ENCODE data around the gene ABHD2. TPM values are rescaled to one million over a fixed set of nuclear protein-coding genes. Genes with fewer than 3 reads are reported as not detected.

The ABHD2 gene
- total RNA-seq, 1 donor from 2014 or later: 53.1 TPM

DNA sequence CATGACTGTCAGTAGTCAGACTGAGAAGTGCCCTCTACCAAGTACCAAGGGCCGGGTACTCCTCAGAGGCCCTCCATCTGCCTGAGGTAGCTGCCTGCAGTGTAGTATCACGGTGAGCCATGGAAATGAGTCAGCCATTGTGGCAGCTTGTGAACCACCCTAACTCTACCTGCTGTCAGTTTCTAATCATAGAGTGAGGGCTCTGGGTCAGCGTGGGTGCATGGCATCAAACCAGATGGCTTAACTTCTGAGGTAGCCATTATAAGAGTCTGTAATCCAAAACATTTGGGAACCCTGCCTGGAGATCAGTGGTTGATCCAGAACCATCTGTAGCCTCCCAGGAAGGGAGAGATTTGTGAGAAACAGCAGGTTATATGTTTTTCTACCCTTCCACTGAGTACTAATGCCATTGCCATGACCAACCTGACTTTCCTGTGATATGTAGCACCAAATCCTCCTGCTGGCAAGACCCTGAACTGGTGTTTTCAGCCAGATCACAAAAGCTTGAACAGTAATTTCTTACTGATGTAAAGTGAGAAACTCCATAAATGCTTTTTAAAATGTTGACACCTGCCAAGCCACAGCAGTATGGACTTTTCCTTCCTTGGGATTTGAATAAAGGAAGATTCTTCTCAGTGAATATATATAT lies 38.9 kb downstream of the ABHD2 start:
- peaks cover 1% of the 10 kb centered on the region for H3K36me3 Mint-ChIP-seq (ENCODE audit: insufficient read depth)
- no peak for TF ChIP-seq CTCF (IDR thresholded peaks at IDR 0.05; ENCODE audit: unreplicated experiment)
- no peaks in the 10 kb centered on the region for H3K9me3 Mint-ChIP-seq (ENCODE audit: low read depth)
- H3K4me1 Mint-ChIP-seq (ENCODE audit: low read depth): peaks cover 23% of the 10 kb centered on the region
- no peak for DNase-seq (ENCODE audit: low spot score, unreplicated experiment)
- H3K27ac Mint-ChIP-seq: no peak overlapping the region
- H3K27me3 Mint-ChIP-seq: no peaks in the 10 kb centered on the region
- no peak overlapping the region for H3K4me3 Mint-ChIP-seq (ENCODE audit: low read depth)

DNA sequence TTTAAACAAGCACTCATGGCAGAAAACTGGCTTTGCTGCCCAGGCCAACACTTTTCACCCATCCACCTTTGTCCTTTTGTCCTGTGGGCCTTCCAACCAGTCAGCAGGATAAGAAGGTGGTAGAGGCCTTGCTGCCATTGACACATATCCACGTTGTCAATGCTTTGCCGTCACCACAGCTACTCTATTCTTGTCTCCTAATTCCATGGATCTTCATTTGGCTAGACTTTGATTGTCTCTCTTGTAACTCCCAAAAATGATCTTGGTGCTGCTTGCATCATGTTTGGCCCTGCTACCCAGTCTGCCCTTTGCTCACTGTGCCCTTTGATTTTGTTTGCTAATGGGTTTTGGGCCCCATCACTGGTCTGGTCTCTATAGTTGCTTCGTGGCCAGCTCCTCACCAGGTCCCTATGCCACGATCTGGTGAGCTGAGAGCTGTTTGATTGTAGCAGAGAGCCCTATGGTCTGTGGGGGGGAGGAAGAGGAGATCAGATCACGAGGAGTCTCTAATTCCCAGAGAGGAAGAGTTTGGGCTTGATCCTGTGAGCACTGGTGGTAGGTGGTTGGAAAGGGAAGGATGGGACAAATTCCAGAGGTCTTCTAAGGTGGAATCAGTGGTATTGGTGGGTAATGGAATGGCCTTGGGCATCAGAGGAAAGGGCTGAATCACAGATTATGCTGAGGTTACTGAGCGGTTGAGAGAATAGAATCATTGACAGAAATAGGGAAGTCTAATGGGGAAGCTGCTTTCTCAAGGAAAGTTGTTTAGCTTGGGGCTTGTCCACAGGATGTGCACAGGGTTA lies 40.3 kb downstream of the ABHD2 start:
- Mint-ChIP-seq H3K36me3 (ENCODE audit: insufficient read depth) (no peaks in the 10 kb centered on the region), H3K27me3 (no peaks in the 10 kb centered on the region), H3K4me1 (ENCODE audit: low read depth) (peaks cover 31% of the 10 kb centered on the region), H3K27ac (no peak overlapping the region), H3K4me3 (ENCODE audit: low read depth) (no peak overlapping the region), H3K9me3 (ENCODE audit: low read depth) (no peaks in the 10 kb centered on the region)
- DNase-seq (ENCODE audit: low spot score, unreplicated experiment): no peak
- no peak for TF ChIP-seq CTCF (IDR thresholded peaks at IDR 0.05; ENCODE audit: unreplicated experiment)

DNA sequence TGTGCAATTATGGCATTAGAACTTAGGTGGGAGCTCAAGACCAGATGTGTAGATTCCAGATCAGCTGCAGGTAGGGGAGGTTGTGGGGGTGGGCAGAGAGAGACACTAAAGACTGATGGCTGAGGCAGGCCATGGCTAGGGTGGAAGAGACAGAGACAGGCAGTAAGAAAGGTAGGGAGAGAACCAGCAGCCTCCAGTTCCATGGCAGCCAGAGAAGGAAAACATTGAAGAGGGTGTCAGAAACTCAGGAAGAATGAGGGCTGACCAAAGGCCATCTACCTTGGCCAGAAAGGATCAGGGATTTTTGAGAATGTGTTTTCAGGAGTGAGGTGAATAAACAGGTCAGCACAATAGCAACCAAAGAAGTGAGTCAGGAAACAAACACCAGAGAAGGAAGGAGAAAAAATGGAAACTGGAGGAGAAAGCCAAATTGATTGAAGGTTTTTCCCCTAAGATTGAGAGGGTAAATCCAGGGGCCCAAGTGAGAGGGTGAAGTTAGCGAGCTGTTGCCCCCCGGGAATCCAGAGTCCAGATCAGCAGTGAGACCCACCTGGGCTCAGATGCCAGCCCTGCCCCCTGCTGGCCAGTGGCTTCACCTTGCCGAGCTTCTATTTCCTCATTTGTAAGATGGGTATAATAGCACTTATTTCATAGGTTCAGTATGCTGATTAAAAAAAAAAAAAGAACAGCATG lies 41.0 kb downstream of the ABHD2 start:
- no peaks in the 10 kb centered on the region for H3K9me3 Mint-ChIP-seq (ENCODE audit: low read depth)
- DNase-seq (ENCODE audit: low spot score, unreplicated experiment): no peak
- H3K27me3 Mint-ChIP-seq: no peaks in the 10 kb centered on the region
- peaks cover 30% of the 10 kb centered on the region for H3K4me1 Mint-ChIP-seq (ENCODE audit: low read depth)
- no peak overlapping the region for H3K4me3 Mint-ChIP-seq (ENCODE audit: low read depth)
- no peaks in the 10 kb centered on the region for H3K36me3 Mint-ChIP-seq (ENCODE audit: insufficient read depth)
- peak; percentile 72 for TF ChIP-seq CTCF (IDR thresholded peaks at IDR 0.05; ENCODE audit: unreplicated experiment)
- H3K27ac Mint-ChIP-seq: no peak overlapping the region

DNA sequence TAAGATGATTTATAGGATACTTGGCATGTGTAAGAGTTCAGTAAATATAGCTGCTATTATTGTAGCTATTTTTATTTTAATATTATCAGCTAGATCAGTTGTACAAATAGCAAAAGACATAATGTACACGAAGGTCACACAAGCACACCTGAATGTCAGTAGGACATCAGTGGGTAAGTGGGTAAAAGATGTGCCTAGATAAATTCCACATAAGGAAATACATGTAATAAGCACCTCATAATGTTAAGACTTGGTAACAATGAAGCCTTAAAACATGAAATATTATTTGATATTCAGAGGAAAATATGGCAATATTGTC lies 41.5 kb downstream of the ABHD2 start:
- no peaks in the 10 kb centered on the region for H3K9me3 Mint-ChIP-seq (ENCODE audit: low read depth)
- H3K4me3 Mint-ChIP-seq (ENCODE audit: low read depth): no peak overlapping the region
- no peak for TF ChIP-seq CTCF (IDR thresholded peaks at IDR 0.05; ENCODE audit: unreplicated experiment)
- H3K27me3 Mint-ChIP-seq: no peaks in the 10 kb centered on the region
- H3K27ac Mint-ChIP-seq: no peak overlapping the region
- DNase-seq (ENCODE audit: low spot score, unreplicated experiment): no peak
- H3K4me1 Mint-ChIP-seq (ENCODE audit: low read depth): peaks cover 28% of the 10 kb centered on the region
- no peaks in the 10 kb centered on the region for H3K36me3 Mint-ChIP-seq (ENCODE audit: insufficient read depth)

GRCh38 chr15:89130201-89130600 lies 41.9 kb downstream of the ABHD2 start:
- no peak overlapping the region for H3K4me3 Mint-ChIP-seq (ENCODE audit: low read depth)
- H3K36me3 Mint-ChIP-seq (ENCODE audit: insufficient read depth): no peaks in the 10 kb centered on the region

More at GRCh38 chr15:89130201-89130600, 41.9 kb downstream of the ABHD2 start:
- TF ChIP-seq CTCF (IDR thresholded peaks at IDR 0.05; ENCODE audit: unreplicated experiment): no peak
- no peak overlapping the region for H3K27ac Mint-ChIP-seq
- H3K4me1 Mint-ChIP-seq (ENCODE audit: low read depth): peaks cover 26% of the 10 kb centered on the region
- DNase-seq (ENCODE audit: low spot score, unreplicated experiment): no peak
- no peaks in the 10 kb centered on the region for H3K9me3 Mint-ChIP-seq (ENCODE audit: low read depth)
- H3K27me3 Mint-ChIP-seq: no peaks in the 10 kb centered on the region

Data from progenitor cell of endocrine pancreas (in vitro differentiated cells).